Type B pancreatic cell (in vitro differentiated cells): ENCODE measurements around the gene ZPR1. TPM values are rescaled to one million over a fixed set of nuclear protein-coding genes. Genes with fewer than 3 reads are reported as not detected.
A peak's percentile ranks its signal among the peaks of the same experiment; 100 is the strongest.

Experiments used
- DNase-seq: peaks from one replicate; pipeline ENCODE4 v3.0.0; 2021; ENCODE audit warnings: mixed read lengths; ENCODE audit not compliant: unreplicated experiment; ENCODE audit errors: extremely low spot score
- H3K27ac Mint-ChIP-seq: 2 replicates; pipeline ENCODE4 v1.8.0; 2021; ENCODE audit warnings: mild to moderate bottlenecking, mixed read lengths
- H3K27me3 Mint-ChIP-seq: 2 replicates; pipeline ENCODE4 v1.8.0; 2021; ENCODE audit warnings: mixed read lengths
- H3K36me3 Mint-ChIP-seq: 2 replicates; pipeline ENCODE4 v1.8.0; 2021; ENCODE audit warnings: mixed read lengths
- H3K4me1 Mint-ChIP-seq: one replicate; pipeline ENCODE4 v1.8.0; 2021; ENCODE audit warnings: mixed read lengths; ENCODE audit not compliant: unreplicated experiment
- H3K4me3 Mint-ChIP-seq: 2 replicates; pipeline ENCODE4 v1.8.0; 2021; ENCODE audit warnings: mild to moderate bottlenecking, mixed read lengths
- H3K9me3 Mint-ChIP-seq: 2 replicates; pipeline ENCODE4 v1.8.0; 2021; ENCODE audit warnings: mixed read lengths
- CTCF ChIP-seq: fragments of 200-600 bp; sonication (generic); conservative IDR thresholded peaks from 2 replicates; pipeline ENCODE4 v1.5.0; 2021; ENCODE audit warnings: antibody characterized with exemption, mild to moderate bottlenecking
- total RNA-seq: library from RNA; stranded (reverse); gene quantifications from 2 replicates; pipeline ENCODE4 v1.2.1, GENCODE V29; 2021; ENCODE audit warnings: low replicate concordance

Gene ZPR1
- total RNA-seq, 1 donor from 2014 or later = 41.2 TPM

- Mint-ChIP-seq H3K4me3 (no peak overlapping the region), H3K27me3 (no peaks in the 10 kb centered on the region), H3K4me1 (no peaks in the 10 kb centered on the region), H3K36me3 (no peaks in the 10 kb centered on the region), H3K27ac (no peak overlapping the region), H3K9me3 (no peaks in the 10 kb centered on the region)
- DNase-seq = no peak
- TF ChIP-seq CTCF = no peak
Measured at GRCh38 chr11:116814502-116814901, 26.7 kb upstream of the ZPR1 start.

- no peak for TF ChIP-seq CTCF
- Mint-ChIP-seq H3K36me3 (no peaks in the 10 kb centered on the region), H3K4me1 (no peaks in the 10 kb centered on the region), H3K27me3 (no peaks in the 10 kb centered on the region), H3K9me3 (peaks cover 3% of the 10 kb centered on the region), H3K27ac (no peak overlapping the region), H3K4me3 (no peak overlapping the region)
- no peak for DNase-seq
Measured at GRCh38 chr11:116813781-116814471, 26.1 kb upstream of the ZPR1 start.

GRCh38 chr11:116813170-116813569 lies 25.3 kb upstream of the ZPR1 start:
- TF ChIP-seq CTCF = no peak
- H3K4me3 Mint-ChIP-seq = no peak overlapping the region
- H3K4me1 Mint-ChIP-seq = no peaks in the 10 kb centered on the region
- no peaks in the 10 kb centered on the region for H3K27me3 Mint-ChIP-seq
- peaks cover 4% of the 10 kb centered on the region for H3K9me3 Mint-ChIP-seq
- DNase-seq = no peak
- no peak overlapping the region for H3K27ac Mint-ChIP-seq
- H3K36me3 Mint-ChIP-seq = no peaks in the 10 kb centered on the region

- Mint-ChIP-seq H3K27ac (no peak overlapping the region), H3K4me3 (no peak overlapping the region), H3K27me3 (no peaks in the 10 kb centered on the region), H3K9me3 (peaks cover 4% of the 10 kb centered on the region), H3K36me3 (no peaks in the 10 kb centered on the region), H3K4me1 (no peaks in the 10 kb centered on the region)
- DNase-seq = no peak
- no peak for TF ChIP-seq CTCF
Measured at GRCh38 chr11:116812109-116812508, 24.3 kb upstream of the ZPR1 start.

DNA sequence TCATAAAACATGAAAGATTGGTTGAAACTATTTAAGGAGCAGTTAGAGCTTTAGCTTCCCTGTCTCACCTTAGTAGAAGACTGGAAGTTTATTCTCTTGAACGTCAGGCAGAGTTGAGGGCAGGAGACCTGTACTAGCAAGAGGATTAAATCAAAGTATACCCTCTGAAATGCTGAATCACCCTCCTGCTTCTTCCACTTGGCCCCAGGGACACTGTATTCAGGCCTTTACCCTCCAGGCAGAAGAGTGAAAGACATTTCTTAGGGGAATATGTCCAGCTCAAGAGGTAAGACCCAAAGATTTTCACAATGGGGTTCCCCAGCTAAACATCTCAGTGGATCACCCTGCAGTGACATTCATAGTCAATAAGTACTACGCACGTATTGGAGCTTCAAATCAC lies 23.4 kb upstream of the ZPR1 start:
- Mint-ChIP-seq H3K4me3 (no peak overlapping the region), H3K9me3 (peaks cover 4% of the 10 kb centered on the region), H3K36me3 (no peaks in the 10 kb centered on the region), H3K4me1 (no peaks in the 10 kb centered on the region), H3K27ac (peak overlapping the region; percentile 87), H3K27me3 (no peaks in the 10 kb centered on the region)
- TF ChIP-seq CTCF = no peak
- DNase-seq = no peak
